HG02981 (cell line): Measurements from ENCODE around the gene SMOC2.

ENCODE experiments used
- ATAC-seq: cut with Tn5 transposase; IDR thresholded peaks from one replicate; pipeline ENCODE4 v1.9.1; 2021; ENCODE audit warnings: mild to moderate bottlenecking, moderate library complexity; ENCODE audit not compliant: unreplicated experiment

Gene SMOC2

GRCh38 chr6:168440520-168441433 lies at the start of gene SMOC2:
SMOC2 (plus strand) TSS chr6:168441184; CDS start chr6:168441371, 187 bp downstream.
- ATAC-seq, result no peak

GRCh38 chr6:168393126-168393870 lies 47.7 kb upstream of the SMOC2 start:
- no peak for ATAC-seq

GRCh38 chr6:168394606-168395005 lies 46.4 kb upstream of the SMOC2 start:
- no peak for ATAC-seq

- ATAC-seq, result no peak
Measured at GRCh38 chr6:168395983-168396382, 45.0 kb upstream of the SMOC2 start.

GRCh38 chr6:168396561-168396960 lies 44.4 kb upstream of the SMOC2 start:
- ATAC-seq, result no peak

GRCh38 chr6:168397012-168397411 lies 44.0 kb upstream of the SMOC2 start:
- no peak for ATAC-seq

- no peak for ATAC-seq
Measured at GRCh38 chr6:168400037-168400436, 40.9 kb upstream of the SMOC2 start.

- no peak for ATAC-seq
Measured at GRCh38 chr6:168403370-168404005, 37.5 kb upstream of the SMOC2 start.

GRCh38 chr6:168404560-168404959 lies 36.4 kb upstream of the SMOC2 start:
- ATAC-seq, result no peak

- no peak for ATAC-seq
Measured at GRCh38 chr6:168407842-168408241, 33.1 kb upstream of the SMOC2 start.

- no peak for ATAC-seq
Measured at GRCh38 chr6:168408504-168409136, 32.4 kb upstream of the SMOC2 start.

GRCh38 chr6:168410035-168410434 lies 30.9 kb upstream of the SMOC2 start:
- no peak for ATAC-seq

- no peak for ATAC-seq
Measured at GRCh38 chr6:168410554-168411011, 30.4 kb upstream of the SMOC2 start.

- no peak for ATAC-seq
Measured at GRCh38 chr6:168411130-168411529, 29.9 kb upstream of the SMOC2 start.

GRCh38 chr6:168411793-168412192 lies 29.2 kb upstream of the SMOC2 start:
- no peak for ATAC-seq

GRCh38 chr6:168412456-168412855 lies 28.5 kb upstream of the SMOC2 start:
- no peak for ATAC-seq

GRCh38 chr6:168413018-168413720 lies 27.8 kb upstream of the SMOC2 start:
- ATAC-seq, result no peak

GRCh38 chr6:168413856-168414255 lies 27.1 kb upstream of the SMOC2 start:
- ATAC-seq, result no peak

GRCh38 chr6:168414336-168415097 lies 26.5 kb upstream of the SMOC2 start:
- no peak for ATAC-seq
